Kidney capillary endothelial cell (primary cell): ENCODE results near the gene E2F2.

Experiments used
- DNase-seq: peaks from one replicate; pipeline ENCODE4 v3.0.0-alpha.2; 2018; ENCODE audit warnings: low spot score

Gene E2F2

GRCh38 chr1:23460519-23460918, 70.5 kb downstream of the E2F2 start:
- no peak for DNase-seq

GRCh38 chr1:23459338-23459757, 71.7 kb downstream of the E2F2 start:
- DNase-seq = no peak
